SK-N-MC (cell line): ENCODE measurements around the gene GJA9.

ENCODE experiments used
- EZH2 ChIP-seq: fragments of 200-600 bp; sonication (generic); IDR thresholded peaks from one replicate; pipeline ENCODE4 v1.6.1; 2017; ENCODE audit warnings: antibody characterized with exemption
- FOXP2 ChIP-seq: optimal IDR thresholded peaks from 2 replicates; pipeline ENCODE3; 2011; ENCODE audit warnings: mild to moderate bottlenecking, moderate library complexity; ENCODE audit not compliant: insufficient read depth; ENCODE audit errors: extremely low read length, control extremely low read depth
- POLR2AphosphoS5 ChIP-seq: IDR thresholded peaks from 2 replicates; pipeline ENCODE4 v1.6.1; 2012; ENCODE audit warnings: mild to moderate bottlenecking, low read depth, low read length, borderline replicate concordance

GRCh38 chr1:38919130-38919529, 37.7 kb upstream of the GJA9 start:
- no peak for TF ChIP-seq EZH2
- TF ChIP-seq POLR2AphosphoS5 = no peak
- TF ChIP-seq FOXP2 = no peak
